Measurements from ENCODE around the gene LGR5. TPM values are rescaled to one million over a fixed set of nuclear protein-coding genes. Genes with fewer than 3 reads are reported as not detected.

The LGR5 gene
- total RNA-seq, 1 donor from 2014 or later = 2.7 TPM

- no peak for TF ChIP-seq POLR2A (IDR thresholded peaks at IDR 0.05)
- H3K27me3 ChIP-seq = no peaks in the 10 kb centered on the region
- H3K4me1 ChIP-seq = no peaks in the 10 kb centered on the region
- H3K9me3 ChIP-seq = no peaks in the 10 kb centered on the region
- H3K27ac ChIP-seq = no peak overlapping the region
- H3K4me3 ChIP-seq = no peak overlapping the region
- intact Hi-C loops (cut with DNase I) = no loop called here
- no peaks in the 10 kb centered on the region for H3K36me3 ChIP-seq
- no peak for DNase-seq (ENCODE audit: extremely low spot score in 2 of 2)
Measured at GRCh38 chr12:71472441-71472911, 32.9 kb downstream of the LGR5 start.

- no peak overlapping the region for H3K27ac ChIP-seq
- no peaks in the 10 kb centered on the region for H3K36me3 ChIP-seq
- TF ChIP-seq POLR2AphosphoS5 (IDR thresholded peaks at IDR 0.05; ENCODE audit: insufficient read depth in 1 of 2, low read depth in 1 of 2) = no peak
- no peak for TF ChIP-seq POLR2A (IDR thresholded peaks at IDR 0.05)
- no peak for TF ChIP-seq CTCF (IDR thresholded peaks at IDR 0.05)
- no peaks in the 10 kb centered on the region for H3K4me1 ChIP-seq
- no peak for DNase-seq (ENCODE audit: extremely low spot score in 2 of 2)
- no peaks in the 10 kb centered on the region for H3K27me3 ChIP-seq
- H3K4me3 ChIP-seq = no peak overlapping the region
- intact Hi-C loops (cut with DNase I) = no loop called here
- no peaks in the 10 kb centered on the region for H3K9me3 ChIP-seq
Measured at GRCh38 chr12:71474791-71475190, 35.2 kb downstream of the LGR5 start.

- DNase-seq (ENCODE audit: extremely low spot score in 2 of 2) = no peak
- TF ChIP-seq POLR2AphosphoS5 (IDR thresholded peaks at IDR 0.05; ENCODE audit: insufficient read depth in 1 of 2, low read depth in 1 of 2) (no peak), CTCF (IDR thresholded peaks at IDR 0.05) (no peak), POLR2A (IDR thresholded peaks at IDR 0.05) (no peak)
- Histone ChIP-seq H3K27ac (no peak overlapping the region), H3K4me3 (no peak overlapping the region), H3K4me1 (no peaks in the 10 kb centered on the region), H3K36me3 (no peaks in the 10 kb centered on the region), H3K9me3 (no peaks in the 10 kb centered on the region), H3K27me3 (no peaks in the 10 kb centered on the region)
- intact Hi-C loops (cut with DNase I) = no loop called here
Measured at GRCh38 chr12:71475280-71475679, 35.7 kb downstream of the LGR5 start.

GRCh38 chr12:71476513-71476912 lies 36.9 kb downstream of the LGR5 start:
- H3K36me3 ChIP-seq = no peaks in the 10 kb centered on the region
- no peaks in the 10 kb centered on the region for H3K9me3 ChIP-seq
- no peak for TF ChIP-seq POLR2A (IDR thresholded peaks at IDR 0.05)
- TF ChIP-seq POLR2AphosphoS5 (IDR thresholded peaks at IDR 0.05; ENCODE audit: insufficient read depth in 1 of 2, low read depth in 1 of 2) = no peak
- TF ChIP-seq CTCF (IDR thresholded peaks at IDR 0.05) = no peak
- intact Hi-C loops (cut with DNase I) = no loop called here
- no peaks in the 10 kb centered on the region for H3K4me1 ChIP-seq
- H3K4me3 ChIP-seq = no peak overlapping the region
- H3K27me3 ChIP-seq = no peaks in the 10 kb centered on the region
- no peak overlapping the region for H3K27ac ChIP-seq
- no peak for DNase-seq (ENCODE audit: extremely low spot score in 2 of 2)

GRCh38 chr12:71477609-71478008 lies 38.0 kb downstream of the LGR5 start:
- DNase-seq (ENCODE audit: extremely low spot score in 2 of 2) = no peak
- TF ChIP-seq POLR2AphosphoS5 (IDR thresholded peaks at IDR 0.05; ENCODE audit: insufficient read depth in 1 of 2, low read depth in 1 of 2) (no peak), POLR2A (IDR thresholded peaks at IDR 0.05) (no peak), CTCF (IDR thresholded peaks at IDR 0.05) (no peak)
- intact Hi-C loops (cut with DNase I) = no loop called here
- no peaks in the 10 kb centered on the region for H3K36me3 ChIP-seq
- H3K4me1 ChIP-seq = no peaks in the 10 kb centered on the region
- no peak overlapping the region for H3K27ac ChIP-seq
- no peaks in the 10 kb centered on the region for H3K9me3 ChIP-seq
- no peak overlapping the region for H3K4me3 ChIP-seq
- no peaks in the 10 kb centered on the region for H3K27me3 ChIP-seq

- H3K4me3 ChIP-seq = no peak overlapping the region
- no peaks in the 10 kb centered on the region for H3K9me3 ChIP-seq
- no peak overlapping the region for H3K27ac ChIP-seq
- no peaks in the 10 kb centered on the region for H3K4me1 ChIP-seq
- no peak for TF ChIP-seq CTCF (IDR thresholded peaks at IDR 0.05)
- no peak for TF ChIP-seq POLR2A (IDR thresholded peaks at IDR 0.05)
- intact Hi-C loops (cut with DNase I) = no loop called here
- no peak for DNase-seq (ENCODE audit: extremely low spot score in 2 of 2)
- no peaks in the 10 kb centered on the region for H3K27me3 ChIP-seq
- H3K36me3 ChIP-seq = no peaks in the 10 kb centered on the region
Measured at GRCh38 chr12:71478270-71478669, 38.7 kb downstream of the LGR5 start.

Data from vagina (tissue), 2 donors.